Upper lobe of left lung (tissue), 4 donors: ENCODE measurements around the gene ABCC5.

ENCODE experiments used
- EP300 ChIP-seq, 4 donors: sonication (generic); formaldehyde crosslinking; IDR thresholded peaks; one replicate each; pipeline ENCODE4 v1.5.1; 2017; ENCODE audit warnings: antibody characterized with exemption in 4 of 4, control low read depth in 2 of 4
- POLR2A ChIP-seq, 4 donors: fragments of 450-650 bp; IDR thresholded peaks; one replicate each; pipeline ENCODE4 v1.5.1; 2016 to 2017; ENCODE audit warnings: antibody characterized with exemption in 4 of 4, mild to moderate bottlenecking in 2 of 4
- POLR2AphosphoS5 ChIP-seq, 2 donors: sonication (generic); formaldehyde crosslinking; IDR thresholded peaks; one replicate each; pipeline ENCODE4 v1.5.1; 2017; ENCODE audit warnings: antibody characterized with exemption in 2 of 2
- TF ChIP-seq, protein P1 (sequence below), 6 experiments: fragments of 450-650 bp in 4 of 6; fragments of 200-600 bp in 2 of 6; sonication (generic) in 2 of 6; IDR thresholded peaks; one replicate each; pipeline ENCODE4 v1.5.1; 2016 to 2019; ENCODE audit warnings: antibody characterized with exemption in 6 of 6

- TF ChIP-seq, protein P1, sequence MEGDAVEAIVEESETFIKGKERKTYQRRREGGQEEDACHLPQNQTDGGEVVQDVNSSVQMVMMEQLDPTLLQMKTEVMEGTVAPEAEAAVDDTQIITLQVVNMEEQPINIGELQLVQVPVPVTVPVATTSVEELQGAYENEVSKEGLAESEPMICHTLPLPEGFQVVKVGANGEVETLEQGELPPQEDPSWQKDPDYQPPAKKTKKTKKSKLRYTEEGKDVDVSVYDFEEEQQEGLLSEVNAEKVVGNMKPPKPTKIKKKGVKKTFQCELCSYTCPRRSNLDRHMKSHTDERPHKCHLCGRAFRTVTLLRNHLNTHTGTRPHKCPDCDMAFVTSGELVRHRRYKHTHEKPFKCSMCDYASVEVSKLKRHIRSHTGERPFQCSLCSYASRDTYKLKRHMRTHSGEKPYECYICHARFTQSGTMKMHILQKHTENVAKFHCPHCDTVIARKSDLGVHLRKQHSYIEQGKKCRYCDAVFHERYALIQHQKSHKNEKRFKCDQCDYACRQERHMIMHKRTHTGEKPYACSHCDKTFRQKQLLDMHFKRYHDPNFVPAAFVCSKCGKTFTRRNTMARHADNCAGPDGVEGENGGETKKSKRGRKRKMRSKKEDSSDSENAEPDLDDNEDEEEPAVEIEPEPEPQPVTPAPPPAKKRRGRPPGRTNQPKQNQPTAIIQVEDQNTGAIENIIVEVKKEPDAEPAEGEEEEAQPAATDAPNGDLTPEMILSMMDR (IDR thresholded peaks at IDR 0.05), result no peak
- TF ChIP-seq EP300 (IDR thresholded peaks at IDR 0.05) (no peak), POLR2A (IDR thresholded peaks at IDR 0.05) (no peak), POLR2AphosphoS5 (IDR thresholded peaks at IDR 0.05) (no peak)
Measured at GRCh38 chr3:183975981-183976662, 41.6 kb downstream of the ABCC5 start.
